Stimulated activated CD8-positive, alpha-beta memory T cell treated with anti-CD3 and anti-CD28 coated beads, Interleukin-7, amount 100 ng/mL, for 4 hours (primary cell): ENCODE results near the gene MADCAM1.

Experiments used
- DNase-seq, 2 donors: peaks; one replicate each; pipeline ENCODE4 v3.0.0-alpha.2; 2020; ENCODE audit warnings: low read depth in 2 of 2

MADCAM1 gene

GRCh38 chr19:532561-533363, 36.5 kb downstream of the MADCAM1 start:
- DNase-seq: no peak

DNA sequence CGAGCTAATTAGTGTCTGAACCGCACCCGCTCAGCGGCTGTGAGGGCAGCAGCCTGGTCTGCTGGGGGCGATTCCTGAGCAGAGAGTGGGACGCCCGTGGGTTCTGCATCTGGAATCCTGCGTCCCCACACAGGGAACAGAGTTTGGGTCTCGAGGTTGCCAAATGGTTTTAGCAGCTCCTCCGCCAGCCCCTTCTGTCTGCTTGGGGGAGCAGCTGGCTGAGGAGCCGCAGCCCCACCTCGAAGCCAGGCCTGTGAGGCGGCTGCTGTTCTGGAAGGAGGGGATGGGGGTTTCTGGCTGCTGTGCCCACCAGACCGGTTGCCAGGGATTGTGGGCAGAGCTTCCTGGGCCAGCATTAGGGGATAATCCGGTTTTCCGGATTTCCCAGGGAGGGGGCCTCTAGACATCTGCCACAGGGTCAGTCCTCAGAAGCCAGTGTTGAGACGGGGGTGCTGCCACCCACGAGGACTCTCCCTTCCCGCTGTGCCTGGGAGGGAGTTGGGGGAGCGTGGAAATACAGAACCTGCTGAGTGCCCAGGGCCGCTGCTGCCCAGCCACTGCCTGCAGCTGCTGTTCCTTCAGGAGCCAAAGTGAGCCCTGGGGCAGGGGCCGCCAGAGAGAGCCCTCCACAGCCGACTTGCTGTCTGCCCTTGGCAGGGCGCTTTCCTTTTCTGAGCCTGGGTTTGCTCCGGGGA, 37.2 kb downstream of the MADCAM1 start:
- no peak for DNase-seq

GRCh38 chr19:534088-534487, 37.8 kb downstream of the MADCAM1 start:
- no peak for DNase-seq

GRCh38 chr19:535017-535835, 38.9 kb downstream of the MADCAM1 start:
- no peak for DNase-seq

- DNase-seq: no peak
These were observed 40.0 kb downstream of the MADCAM1 start for GRCh38 chr19:536031-536880.

DNA sequence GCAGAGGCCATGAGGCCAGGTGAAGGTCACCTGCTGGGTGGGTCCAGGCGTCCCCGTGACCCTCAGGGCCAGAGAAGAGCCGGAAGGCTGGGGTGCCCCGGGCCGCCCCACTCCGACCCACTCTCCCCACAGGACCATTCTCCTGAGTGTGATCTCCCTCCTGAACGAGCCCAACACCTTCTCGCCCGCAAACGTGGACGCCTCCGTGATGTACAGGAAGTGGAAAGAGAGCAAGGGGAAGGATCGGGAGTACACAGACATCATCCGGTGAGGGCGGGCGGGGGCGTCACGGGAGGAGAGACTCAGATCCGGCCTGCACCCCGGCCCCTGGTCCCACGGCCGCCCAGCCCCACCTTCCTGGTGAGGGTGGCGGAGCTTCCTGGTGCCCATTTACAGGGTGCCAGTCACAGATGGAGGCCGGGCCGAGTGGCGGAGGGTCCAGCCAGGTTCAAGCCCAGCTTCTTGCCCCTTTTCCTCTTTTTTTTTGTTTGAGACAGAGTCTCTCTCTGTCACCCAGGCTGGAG, 40.7 kb downstream of the MADCAM1 start:
- DNase-seq: no peak

DNA sequence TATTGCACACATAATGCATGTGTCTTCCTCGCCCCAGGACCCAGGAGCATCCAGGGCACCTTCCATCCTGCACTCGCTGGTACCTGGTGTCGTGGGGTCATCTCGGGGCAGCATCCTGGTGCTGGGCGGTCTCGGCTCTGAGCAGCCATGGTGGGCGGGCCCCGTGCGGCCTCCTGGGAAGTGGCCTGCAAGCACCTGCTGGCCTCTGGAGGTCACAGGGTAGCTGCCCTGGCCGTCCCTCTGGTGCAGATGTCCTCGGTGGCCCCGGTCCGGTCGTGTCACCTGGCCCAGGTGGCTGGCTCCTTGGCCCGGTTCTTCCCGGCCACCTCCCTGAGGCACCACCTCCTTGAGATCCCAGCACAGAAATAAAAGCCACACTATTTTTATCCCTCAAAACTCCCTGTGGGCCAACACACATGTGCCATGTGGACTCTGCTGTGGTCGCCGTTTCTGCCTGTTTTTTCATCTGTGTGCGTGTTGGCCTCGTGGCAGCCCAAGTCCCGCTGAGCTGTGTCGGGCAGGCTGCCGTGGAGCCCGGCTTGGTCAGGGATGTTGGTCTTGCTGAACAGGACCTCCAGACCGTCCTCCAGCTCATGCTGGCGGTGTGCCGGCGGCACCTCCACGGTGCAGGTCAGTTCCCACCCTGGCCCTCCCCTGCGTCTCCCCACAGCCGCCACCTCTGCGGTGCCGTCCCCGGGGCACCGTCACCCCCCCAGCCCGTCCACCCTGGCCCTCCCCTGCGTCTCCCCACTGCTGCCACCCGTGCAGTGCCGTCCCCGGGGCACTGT, 42.5 kb downstream of the MADCAM1 start:
- no peak for DNase-seq

GRCh38 chr19:539429-540030, 43.2 kb downstream of the MADCAM1 start:
- no peak for DNase-seq

DNA sequence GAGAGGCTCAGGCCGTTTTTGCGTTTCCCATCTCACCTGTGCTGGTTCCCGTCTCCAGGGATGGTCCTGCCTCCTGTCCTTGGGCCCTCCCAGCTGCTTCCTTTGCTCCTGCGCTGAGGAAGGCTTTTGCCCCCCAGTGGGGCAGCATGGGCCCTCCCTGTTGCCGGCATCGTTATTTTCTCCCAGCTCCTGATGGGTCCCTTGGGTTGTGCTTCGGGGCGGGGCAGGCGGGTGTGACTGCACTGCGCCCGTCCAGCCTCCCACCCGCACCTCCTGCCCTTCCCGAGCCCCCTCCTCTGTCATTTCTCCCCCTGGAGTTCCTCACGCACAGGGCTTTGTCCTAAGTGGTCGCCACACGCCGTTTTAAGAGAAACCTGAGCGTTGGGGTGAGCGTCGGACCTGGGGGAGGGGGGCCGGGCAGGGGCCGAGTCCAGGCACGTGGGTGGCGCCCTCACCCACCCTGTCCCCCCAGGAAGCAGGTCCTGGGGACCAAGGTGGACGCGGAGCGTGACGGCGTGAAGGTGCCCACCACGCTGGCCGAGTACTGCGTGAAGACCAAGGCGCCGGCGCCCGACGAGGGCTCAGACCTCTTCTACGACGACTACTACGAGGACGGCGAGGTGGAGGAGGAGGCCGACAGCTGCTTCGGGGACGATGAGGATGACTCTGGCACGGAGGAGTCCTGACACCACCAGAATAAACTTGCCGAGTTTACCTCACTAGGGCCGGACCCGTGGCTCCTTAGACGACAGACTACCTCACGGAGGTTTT, 44.8 kb downstream of the MADCAM1 start:
- no peak for DNase-seq

DNA sequence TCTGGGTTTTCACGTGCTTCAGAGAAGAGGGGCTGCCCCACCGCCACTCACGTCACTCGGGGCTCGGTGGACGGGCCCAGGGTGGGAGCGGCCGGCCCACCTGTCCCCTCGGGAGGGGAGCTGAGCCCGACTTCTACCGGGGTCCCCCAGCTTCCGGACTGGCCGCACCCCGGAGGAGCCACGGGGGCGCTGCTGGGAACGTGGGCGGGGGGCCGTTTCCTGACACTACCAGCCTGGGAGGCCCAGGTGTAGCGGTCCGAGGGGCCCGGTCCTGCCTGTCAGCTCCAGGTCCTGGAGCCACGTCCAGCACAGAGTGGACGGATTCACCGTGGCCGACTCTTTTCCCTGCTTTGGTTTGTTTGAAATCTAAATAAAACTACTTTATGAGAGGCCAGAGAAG, 45.4 kb downstream of the MADCAM1 start:
- DNase-seq: no peak

GRCh38 chr19:542173-542866, 46.0 kb downstream of the MADCAM1 start:
- DNase-seq: no peak

- DNase-seq: peak; percentile 66 to 81
These were observed 47.8 kb downstream of the MADCAM1 start, which contains the start of gene GZMM for GRCh38 chr19:543910-544608. Gene GZMM, plus strand, starts transcription at chr19:544053. Its CDS starts 19 bp downstream, at chr19:544072.

DNA sequence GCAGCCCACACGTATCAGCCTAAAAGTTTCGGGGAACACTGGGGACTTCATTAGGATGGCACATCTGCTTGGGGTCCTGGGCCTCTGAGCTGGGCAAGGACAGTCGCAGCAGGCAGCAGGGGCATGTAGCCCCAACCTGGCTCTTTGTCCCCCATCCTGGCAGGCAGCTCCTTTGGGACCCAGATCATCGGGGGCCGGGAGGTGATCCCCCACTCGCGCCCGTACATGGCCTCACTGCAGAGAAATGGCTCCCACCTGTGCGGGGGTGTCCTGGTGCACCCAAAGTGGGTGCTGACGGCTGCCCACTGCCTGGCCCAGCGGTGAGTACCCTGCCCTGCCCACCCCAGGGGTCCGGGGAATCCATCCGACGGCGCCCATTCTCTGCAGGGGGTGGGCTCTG, 50.8 kb downstream of the MADCAM1 start:
- no peak for DNase-seq

DNA sequence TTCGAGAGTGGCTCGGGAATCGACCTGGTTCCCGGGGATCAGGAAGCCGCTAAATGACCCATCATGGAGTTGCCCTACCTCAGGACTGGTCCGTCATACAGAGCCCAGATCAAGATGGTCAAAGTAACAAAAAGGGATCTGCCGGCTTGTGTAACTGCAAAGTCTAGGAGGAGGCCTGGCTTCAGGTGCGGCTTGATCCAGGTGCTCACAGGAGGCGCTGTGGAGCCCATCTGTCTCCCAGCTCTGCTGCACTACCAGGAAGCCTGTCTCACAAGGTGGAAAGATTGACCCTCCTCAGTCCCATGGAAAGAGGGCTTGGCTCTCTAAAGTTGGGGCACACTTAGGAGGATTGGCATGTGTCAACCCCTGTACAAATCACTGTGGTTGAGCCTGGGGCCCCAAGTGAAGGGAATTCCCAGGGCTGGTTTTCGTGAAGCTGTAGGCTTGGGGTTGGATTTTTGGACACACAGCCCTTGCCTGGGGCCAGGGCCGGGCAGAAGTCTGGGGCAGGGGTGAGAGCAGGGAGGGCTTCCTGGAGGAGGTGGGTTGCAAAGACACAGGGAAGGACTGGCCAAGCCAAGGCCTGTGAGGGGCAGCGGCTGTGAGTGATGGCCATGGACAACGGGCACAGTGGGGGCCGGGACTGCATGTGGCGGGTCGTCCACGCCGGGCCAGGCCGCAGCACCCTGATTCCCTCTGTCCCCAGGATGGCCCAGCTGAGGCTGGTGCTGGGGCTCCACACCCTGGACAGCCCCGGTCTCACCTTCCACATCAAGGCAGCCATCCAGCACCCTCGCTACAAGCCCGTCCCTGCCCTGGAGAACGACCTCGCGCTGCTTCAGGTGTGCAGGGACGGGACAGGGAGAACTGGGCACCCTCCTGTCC, 51.8 kb downstream of the MADCAM1 start:
- no peak for DNase-seq

GRCh38 chr19:548886-549830, 52.9 kb downstream of the MADCAM1 start:
- DNase-seq: no peak

DNA sequence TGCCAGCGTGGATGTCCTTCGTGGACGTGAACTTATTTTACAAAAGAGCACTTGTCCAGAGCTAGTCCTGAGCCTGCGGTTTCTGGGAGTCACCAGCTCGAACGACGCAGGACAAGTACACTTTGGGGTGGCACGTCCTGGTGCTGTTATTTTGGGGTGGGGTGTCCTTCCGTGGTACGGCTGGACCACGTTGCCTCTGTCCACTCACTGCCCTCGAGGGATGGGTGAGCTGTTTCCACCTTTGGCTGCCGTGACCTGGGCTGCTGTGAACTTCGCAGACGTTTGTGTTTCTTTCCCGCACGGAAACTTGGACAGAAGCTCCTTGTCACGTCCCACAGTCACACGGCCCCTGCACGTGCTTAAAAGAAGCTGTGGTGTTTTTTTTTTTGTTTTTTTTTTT, 58.5 kb downstream of the MADCAM1 start:
- DNase-seq: no peak
